Measurements from ENCODE around the gene ZMIZ1.

ZMIZ1 gene

GRCh38 chr10:79361726-79362397 is 293.1 kb downstream of the ZMIZ1 start:
- TF ChIP-seq EZH2phosphoT487 (IDR thresholded peaks at IDR 0.05; ENCODE audit: borderline replicate concordance), result no peak
- no peak for TF ChIP-seq CTCF (conservative IDR thresholded peaks at IDR 0.05; ENCODE audit: low read length)
- Histone ChIP-seq H3K9me2 (replicated peaks; ENCODE audit: low read depth, low read length) (no peaks in the 10 kb centered on the region), H4K20me1 (ENCODE audit: insufficient read depth, low read length, poor library complexity, severe bottlenecking) (no peaks in the 10 kb centered on the region), H3K9me3 (ENCODE audit: insufficient read depth, low read depth, low read length) (no peaks in the 10 kb centered on the region), H3K36me3 (ENCODE audit: insufficient read depth, low read length) (no peaks in the 10 kb centered on the region; the same call in 1 of the 2 replicates), H3K4me2 (ENCODE audit: low read depth, low read length, poor library complexity, severe bottlenecking) (no peak overlapping the region), H3K27me3 (ENCODE audit: insufficient read depth, low read length, poor library complexity, severe bottlenecking) (no peaks in the 10 kb centered on the region), H3K4me1 (ENCODE audit: insufficient read depth, low read length, poor library complexity, severe bottlenecking) (no peaks in the 10 kb centered on the region), H3F3A (ENCODE audit: low read depth) (no peaks in the 10 kb centered on the region), H2AFZ (ENCODE audit: low read length) (no peak overlapping the region), H3K4me3 (ENCODE audit: low read length, poor library complexity, severe bottlenecking) (no peak overlapping the region), H3K9ac (ENCODE audit: low read depth, low read length, poor library complexity, severe bottlenecking) (no peak overlapping the region), H3K79me2 (ENCODE audit: insufficient read depth, low read length) (no peaks in the 10 kb centered on the region)

Data from Loucy (cell line).